SJCRH30 (cell line): ENCODE measurements around the gene PREX1. TPM values are rescaled to one million over a fixed set of nuclear protein-coding genes. Genes with fewer than 3 reads are reported as not detected.
"Not testable (repeated sequence)": the region's sequence is repeated elsewhere in the genome, so short reads cannot be mapped to it uniquely, and the experiment has no call there.

Experiments
- DNase-seq, 2 experiments: peaks; one replicate each; pipeline ENCODE4 v3.0.0-alpha.2; 2015 to 2020
- H3K27ac ChIP-seq: fragments of 250-450 bp; sonication (Bioruptor Pico); 2 replicates; pipeline ENCODE4 v1.5.1; 2020; ENCODE audit warnings: mild to moderate bottlenecking, moderate library complexity
- H3K27me3 ChIP-seq: fragments of 250-450 bp; sonication (Bioruptor Pico); 2 replicates; pipeline ENCODE4 v1.5.1; 2020; ENCODE audit warnings: mild to moderate bottlenecking, moderate library complexity
- H3K36me3 ChIP-seq: fragments of 250-450 bp; sonication (Bioruptor Pico); 2 replicates; pipeline ENCODE4 v1.5.1; 2020; ENCODE audit warnings: mild to moderate bottlenecking, moderate library complexity
- H3K4me1 ChIP-seq: fragments of 250-450 bp; sonication (Bioruptor Pico); 2 replicates; pipeline ENCODE4 v1.5.1; 2020; ENCODE audit warnings: mild to moderate bottlenecking, moderate library complexity
- H3K4me3 ChIP-seq: fragments of 250-450 bp; sonication (Bioruptor Pico); 2 replicates; pipeline ENCODE4 v1.5.1; 2020; ENCODE audit warnings: mild to moderate bottlenecking, moderate library complexity
- H3K9me3 ChIP-seq: fragments of 250-450 bp; sonication (Bioruptor Pico); replicated peaks from 2 replicates; pipeline ENCODE4 v1.5.1; 2020; ENCODE audit warnings: mild to moderate bottlenecking, moderate library complexity
- total RNA-seq: library from RNA; depleted of rRNA; stranded (reverse); fragments of >200 nt; shearing (Covaris generic); gene quantifications from 2 replicates; pipeline ENCODE4 v1.2.3, GENCODE V29; 2014

Gene PREX1
- total RNA-seq, 1 experiment from 2014 or later, result 88.9 TPM

- Histone ChIP-seq H3K4me3 (no peak overlapping the region), H3K27me3 (no peaks in the 10 kb centered on the region), H3K36me3 (peaks cover 6% of the 10 kb centered on the region; the same call in 1 of the 2 replicates), H3K27ac (no peak overlapping the region), H3K4me1 (no peaks in the 10 kb centered on the region; the same call in 1 of the 2 replicates), H3K9me3 (no peaks in the 10 kb centered on the region)
- DNase-seq, result no peak
These were observed 12.3 kb downstream of the PREX1 start for GRCh38 chr20:48815537-48815936.

- Histone ChIP-seq H3K36me3 (peaks cover 6% of the 10 kb centered on the region; the same call in 1 of the 2 replicates), H3K27ac (no peak overlapping the region), H3K4me1 (no peaks in the 10 kb centered on the region), H3K9me3 (no peaks in the 10 kb centered on the region), H3K27me3 (no peaks in the 10 kb centered on the region), H3K4me3 (no peak overlapping the region)
- DNase-seq, result no peak
These were observed 13.2 kb downstream of the PREX1 start for GRCh38 chr20:48814633-48815032.

GRCh38 chr20:48813930-48814546 is 13.8 kb downstream of the PREX1 start:
- no peak for DNase-seq
- peaks cover 6% of the 10 kb centered on the region; the same call in 1 of the 2 replicates for H3K36me3 ChIP-seq
- no peaks in the 10 kb centered on the region for H3K4me1 ChIP-seq
- H3K27ac ChIP-seq, result no peak overlapping the region
- no peak overlapping the region for H3K4me3 ChIP-seq
- no peaks in the 10 kb centered on the region for H3K27me3 ChIP-seq
- no peaks in the 10 kb centered on the region for H3K9me3 ChIP-seq

- H3K9me3 ChIP-seq, result no peaks in the 10 kb centered on the region
- no peak for DNase-seq
- H3K27me3 ChIP-seq, result no peaks in the 10 kb centered on the region
- H3K36me3 ChIP-seq, result peaks cover 6% of the 10 kb centered on the region; the same call in 1 of the 2 replicates
- H3K4me3 ChIP-seq, result no peak overlapping the region
- no peak overlapping the region for H3K27ac ChIP-seq
- no peaks in the 10 kb centered on the region for H3K4me1 ChIP-seq
These were observed 14.4 kb downstream of the PREX1 start for GRCh38 chr20:48813446-48813747.

- DNase-seq, result no peak
These were observed 15.0 kb downstream of the PREX1 start for GRCh38 chr20:48812600-48813445.

GRCh38 chr20:48812114-48812513 is 15.7 kb downstream of the PREX1 start:
- not testable (repeated sequence) for H3K4me1 ChIP-seq, H3K9me3 ChIP-seq, H3K27ac ChIP-seq, H3K36me3 ChIP-seq, DNase-seq, H3K27me3 ChIP-seq, H3K4me3 ChIP-seq

More at GRCh38 chr20:48812600-48813445, 15.0 kb downstream of the PREX1 start:
- no peak overlapping the region for H3K4me3 ChIP-seq
- H3K9me3 ChIP-seq, result no peaks in the 10 kb centered on the region; the same call in 1 of the 2 replicates
- no peaks in the 10 kb centered on the region for H3K27me3 ChIP-seq
- H3K27ac ChIP-seq, result no peak overlapping the region
- peaks cover 6% of the 10 kb centered on the region; the same call in 1 of the 2 replicates for H3K36me3 ChIP-seq
- no peaks in the 10 kb centered on the region for H3K4me1 ChIP-seq

GRCh38 chr20:48809673-48810072 is 18.1 kb downstream of the PREX1 start:
- no peak overlapping the region for H3K4me3 ChIP-seq
- peaks cover 13% of the 10 kb centered on the region for H3K9me3 ChIP-seq
- H3K4me1 ChIP-seq, result no peaks in the 10 kb centered on the region
- no peak for DNase-seq
- no peaks in the 10 kb centered on the region for H3K27me3 ChIP-seq
- H3K27ac ChIP-seq, result no peak overlapping the region
- peaks cover 9% of the 10 kb centered on the region for H3K36me3 ChIP-seq

GRCh38 chr20:48808382-48809034 is 19.3 kb downstream of the PREX1 start:
- peaks cover 9% of the 10 kb centered on the region for H3K36me3 ChIP-seq
- H3K4me1 ChIP-seq, result no peaks in the 10 kb centered on the region
- no peak for DNase-seq
- no peaks in the 10 kb centered on the region for H3K27me3 ChIP-seq
- no peak overlapping the region for H3K27ac ChIP-seq
- H3K4me3 ChIP-seq, result no peak overlapping the region
- peaks cover 13% of the 10 kb centered on the region for H3K9me3 ChIP-seq

GRCh38 chr20:48807586-48808381 is 20.0 kb downstream of the PREX1 start:
- peaks cover 13% of the 10 kb centered on the region for H3K9me3 ChIP-seq
- no peaks in the 10 kb centered on the region for H3K27me3 ChIP-seq
- H3K36me3 ChIP-seq, result peaks cover 9% of the 10 kb centered on the region
- H3K27ac ChIP-seq, result no peak overlapping the region
- no peaks in the 10 kb centered on the region for H3K4me1 ChIP-seq
- DNase-seq, result no peak
- no peak overlapping the region for H3K4me3 ChIP-seq

- Histone ChIP-seq H3K36me3 (peaks cover 9% of the 10 kb centered on the region), H3K4me3 (no peak overlapping the region), H3K9me3 (peaks cover 13% of the 10 kb centered on the region), H3K27ac (no peak overlapping the region), H3K4me1 (no peaks in the 10 kb centered on the region), H3K27me3 (no peaks in the 10 kb centered on the region)
- no peak for DNase-seq
These were observed 20.7 kb downstream of the PREX1 start for GRCh38 chr20:48807051-48807450.

GRCh38 chr20:48805716-48806115 is 22.1 kb downstream of the PREX1 start:
- Histone ChIP-seq H3K4me1 (no peaks in the 10 kb centered on the region), H3K4me3 (no peak overlapping the region), H3K27ac (no peak overlapping the region), H3K27me3 (no peaks in the 10 kb centered on the region), H3K9me3 (peaks cover 13% of the 10 kb centered on the region), H3K36me3 (peaks cover 9% of the 10 kb centered on the region)
- DNase-seq, result no peak

GRCh38 chr20:48805286-48805685 is 22.5 kb downstream of the PREX1 start:
- Histone ChIP-seq H3K36me3 (peaks cover 9% of the 10 kb centered on the region), H3K27me3 (no peaks in the 10 kb centered on the region), H3K9me3 (peaks cover 13% of the 10 kb centered on the region), H3K27ac (no peak overlapping the region), H3K4me1 (peaks cover 2% of the 10 kb centered on the region), H3K4me3 (no peak overlapping the region)
- no peak for DNase-seq

GRCh38 chr20:48804300-48804980 is 23.4 kb downstream of the PREX1 start:
- DNase-seq, result no peak
- Histone ChIP-seq H3K4me1 (peaks cover 10% of the 10 kb centered on the region), H3K27ac (no peak overlapping the region), H3K4me3 (no peak overlapping the region), H3K27me3 (no peaks in the 10 kb centered on the region), H3K36me3 (peaks cover 9% of the 10 kb centered on the region), H3K9me3 (peaks cover 13% of the 10 kb centered on the region)
